GDM1 (cell line): ENCODE data around the gene WDR86.
A peak's percentile ranks its signal among the peaks of the same experiment; 100 is the strongest.

Experiments
- DNase-seq: peaks from one replicate; lab custom pipeline; 2025; lab: John Stamatoyannopoulos, UW

WDR86 gene

DNA sequence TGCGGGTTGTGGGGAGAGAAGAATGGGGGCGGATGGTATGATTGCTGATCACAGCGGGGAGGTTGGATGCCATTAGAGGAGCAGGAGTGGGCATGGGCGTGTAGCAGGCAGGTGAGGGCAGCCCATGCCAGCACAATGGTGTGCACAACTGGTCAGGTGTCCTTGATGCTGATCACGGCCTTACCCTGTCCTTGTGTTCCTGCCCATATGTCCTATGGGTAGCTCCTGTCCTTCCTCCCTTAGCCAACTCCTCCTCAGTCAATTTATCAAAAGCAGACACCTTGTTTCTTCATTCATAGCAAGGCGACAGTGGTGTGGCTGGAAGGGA is 30.7 kb downstream of the WDR86 start:
- DNase-seq: no peak

DNA sequence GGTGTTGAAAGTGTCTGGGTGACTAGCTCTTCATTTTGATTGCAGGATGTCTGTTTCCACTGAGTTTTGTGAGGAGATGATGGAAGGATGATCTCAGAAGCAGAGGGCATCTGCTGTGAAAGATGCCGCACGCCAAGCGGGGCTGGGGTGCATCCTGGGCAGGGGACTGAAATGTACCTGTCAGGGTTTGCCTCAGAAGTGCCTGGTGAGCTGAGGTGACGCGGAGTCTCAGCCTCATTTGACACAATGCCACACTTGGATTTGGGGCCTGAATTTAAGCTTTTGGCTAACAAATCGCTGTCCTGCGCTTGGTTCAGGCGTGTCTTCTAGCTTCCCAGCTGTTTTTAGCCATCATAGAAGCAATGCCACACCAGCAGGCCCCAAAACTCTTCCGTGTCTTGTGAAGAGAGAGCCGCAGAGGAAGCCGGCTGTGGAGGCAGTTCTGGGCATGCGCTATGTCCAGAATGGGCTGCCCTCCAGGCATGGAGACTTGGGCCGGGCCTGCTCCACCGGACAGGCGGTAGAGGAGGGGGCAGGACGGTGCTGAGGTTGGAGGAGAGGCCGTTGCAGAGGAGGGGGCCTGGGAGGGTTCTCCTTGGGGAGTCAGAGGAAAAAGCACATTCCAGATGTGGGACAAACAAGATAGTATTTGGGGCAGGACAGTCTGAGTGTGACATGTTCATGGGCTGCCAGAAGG is 31.2 kb downstream of the WDR86 start:
- no peak for DNase-seq

DNA sequence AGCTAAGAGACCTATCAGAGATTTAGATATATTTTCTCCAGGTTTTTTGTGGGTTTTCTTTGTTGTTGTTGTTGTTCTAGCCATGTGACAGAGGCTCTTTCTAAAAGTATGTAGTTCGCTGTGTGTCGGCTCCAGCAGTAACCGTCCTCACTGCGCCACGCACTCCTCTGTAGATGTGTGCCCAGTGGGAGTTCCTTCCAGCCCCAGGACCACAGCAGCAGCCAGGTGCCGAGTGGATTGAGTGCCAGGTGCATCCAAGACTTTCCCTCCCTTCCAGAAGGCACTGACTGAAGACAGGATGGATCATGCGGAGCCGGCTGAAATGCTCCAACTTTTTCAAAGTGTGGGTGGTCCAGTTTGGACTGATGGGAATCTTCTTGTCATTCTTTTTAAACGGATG is 31.8 kb downstream of the WDR86 start:
- no peak for DNase-seq

DNA sequence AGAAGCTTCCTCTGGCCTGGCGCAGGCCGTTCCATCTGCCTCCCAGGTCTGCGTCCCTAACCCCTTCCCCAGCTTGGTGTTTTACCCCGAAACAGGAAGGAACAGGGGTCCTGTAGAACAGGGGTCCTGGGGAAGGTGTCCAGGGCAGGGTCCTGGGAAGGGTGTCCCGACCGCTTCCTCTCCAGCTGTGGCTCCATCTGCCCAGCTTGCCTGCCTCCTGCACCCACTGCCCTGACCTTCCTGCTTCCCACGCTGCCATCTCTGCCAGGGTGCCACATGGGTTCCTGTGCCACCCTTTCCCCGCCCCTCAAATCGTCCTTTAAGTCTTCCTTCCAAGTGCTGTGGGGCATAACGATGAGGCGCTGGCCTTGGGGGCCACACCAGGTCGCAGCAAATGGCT is 32.4 kb downstream of the WDR86 start:
- no peak for DNase-seq

DNA sequence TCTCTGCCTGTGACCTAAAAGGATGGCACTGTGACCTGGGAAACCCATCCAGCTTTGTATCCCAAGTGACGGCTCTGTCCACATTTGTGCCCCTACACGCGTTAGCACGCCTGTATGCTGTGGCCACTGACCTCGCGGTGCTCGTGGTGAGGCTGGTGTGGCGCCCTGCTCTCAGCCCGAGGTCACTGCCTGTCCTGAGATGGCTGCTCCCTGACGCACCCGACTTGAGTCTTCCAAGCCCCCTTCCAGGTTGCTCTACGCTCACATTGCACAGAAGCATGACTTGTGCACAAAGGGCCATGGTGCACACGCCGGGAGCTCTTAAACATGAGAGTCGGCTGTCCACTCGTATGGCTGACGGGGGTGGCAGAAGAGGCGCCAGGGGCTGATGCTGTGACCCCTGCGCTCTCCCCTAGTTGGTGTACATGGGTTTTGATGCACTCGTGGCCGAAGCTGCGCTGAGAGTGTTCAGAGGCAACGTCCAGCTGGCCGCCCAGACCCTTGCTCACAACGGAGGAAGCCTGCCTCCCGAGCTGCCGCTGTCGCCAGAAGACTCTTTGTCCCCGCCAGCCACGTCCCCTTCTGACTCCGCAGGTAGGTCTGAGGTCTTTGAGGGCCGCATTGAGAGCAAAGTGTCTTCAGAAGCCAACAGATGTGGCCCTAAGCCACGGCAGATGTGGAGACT is 33.5 kb downstream of the WDR86 start:
- DNase-seq: no peak

DNA sequence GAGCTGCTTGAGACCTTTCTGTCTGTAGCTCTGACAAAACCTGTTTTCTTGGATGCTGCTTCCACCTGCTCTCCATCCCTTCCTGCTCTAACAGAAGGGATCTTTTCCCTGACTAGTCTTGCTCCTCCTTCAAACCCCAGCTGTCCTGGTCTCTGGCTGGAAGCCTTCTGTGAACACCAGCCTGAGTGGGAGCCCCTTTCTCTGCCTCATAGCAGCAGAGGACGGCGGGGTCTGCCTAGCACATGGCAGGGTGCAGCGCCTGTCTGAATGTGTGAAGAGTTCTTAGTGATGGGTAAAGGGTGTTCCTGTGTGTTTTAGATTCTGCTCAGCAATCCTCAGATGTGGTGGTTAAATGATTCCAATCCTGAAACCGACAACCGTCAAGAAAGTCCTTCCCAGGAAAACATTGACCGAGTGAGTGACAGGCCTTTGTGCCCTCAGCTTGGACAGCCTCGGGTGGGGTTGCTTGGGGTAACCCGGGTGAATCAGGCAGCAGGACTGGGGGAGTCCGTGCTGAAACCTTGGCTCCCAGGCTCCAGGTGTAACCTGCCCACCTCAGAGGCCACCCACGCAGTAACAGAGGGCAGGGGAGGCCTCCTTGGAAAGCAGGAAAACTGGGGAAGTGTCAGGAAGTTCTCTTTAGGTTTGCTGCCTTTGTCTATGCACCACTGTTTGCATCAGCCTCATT is 34.2 kb downstream of the WDR86 start:
- DNase-seq: no peak

DNA sequence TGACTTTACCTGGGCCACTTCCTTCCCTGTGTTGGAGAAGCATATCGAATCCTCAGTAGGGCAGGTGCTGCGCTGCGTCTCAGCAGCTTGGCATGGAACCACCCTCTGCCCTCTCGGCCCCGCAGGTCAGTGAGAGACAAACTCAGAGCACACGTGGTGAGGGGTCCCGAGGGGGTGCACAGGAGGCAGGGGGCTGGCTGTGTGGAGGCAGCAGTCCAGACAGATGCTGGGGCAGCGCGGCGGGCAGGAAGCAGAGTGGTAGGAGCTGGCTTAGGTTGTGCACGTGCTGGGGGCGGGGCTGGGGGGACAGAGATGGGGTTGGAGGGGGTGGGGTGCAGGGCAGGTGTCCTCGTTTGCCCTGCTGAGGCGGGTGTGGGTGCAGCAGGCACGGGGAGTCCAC is 35.1 kb downstream of the WDR86 start:
- DNase-seq: no peak

DNA sequence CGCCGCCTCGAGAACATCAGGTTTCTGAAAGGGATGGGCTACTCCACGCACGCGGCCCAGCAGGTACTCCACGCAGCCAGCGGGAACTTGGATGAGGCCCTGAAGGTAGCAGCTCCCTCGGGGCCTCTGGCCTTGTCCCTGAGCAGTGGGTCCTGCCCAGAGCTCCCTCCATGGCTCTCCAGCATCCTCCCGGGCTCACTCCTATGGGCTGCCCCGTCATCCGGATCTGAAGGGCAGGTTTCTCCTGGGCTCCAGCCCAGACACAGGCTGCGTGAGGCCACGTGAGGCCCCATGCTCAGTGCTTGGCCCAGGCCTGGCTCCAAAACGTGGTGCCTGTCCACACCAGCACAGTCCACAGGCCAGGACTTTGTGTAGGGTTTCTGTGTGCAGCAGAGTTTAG is 35.7 kb downstream of the WDR86 start:
- no peak for DNase-seq

DNA sequence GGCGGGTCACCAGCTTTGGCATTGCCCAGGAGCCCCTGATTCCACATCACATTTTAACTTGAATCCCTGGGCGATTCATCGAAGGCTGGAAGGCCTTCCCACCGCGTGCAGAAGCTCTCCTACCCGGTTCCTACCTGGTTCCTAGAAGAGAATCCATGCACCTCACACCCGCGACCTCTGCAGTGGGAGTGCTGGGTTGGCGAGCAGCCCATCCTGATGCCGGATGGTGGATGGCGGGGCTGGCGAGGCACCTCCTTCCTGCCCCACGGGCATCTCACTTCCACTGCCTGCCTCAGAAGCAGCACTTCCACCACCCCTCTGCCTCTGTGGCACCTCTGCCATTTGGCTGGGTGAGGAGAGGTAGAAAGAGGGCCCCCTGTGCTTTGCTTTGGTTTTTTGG is 36.2 kb downstream of the WDR86 start:
- DNase-seq: no peak

DNA sequence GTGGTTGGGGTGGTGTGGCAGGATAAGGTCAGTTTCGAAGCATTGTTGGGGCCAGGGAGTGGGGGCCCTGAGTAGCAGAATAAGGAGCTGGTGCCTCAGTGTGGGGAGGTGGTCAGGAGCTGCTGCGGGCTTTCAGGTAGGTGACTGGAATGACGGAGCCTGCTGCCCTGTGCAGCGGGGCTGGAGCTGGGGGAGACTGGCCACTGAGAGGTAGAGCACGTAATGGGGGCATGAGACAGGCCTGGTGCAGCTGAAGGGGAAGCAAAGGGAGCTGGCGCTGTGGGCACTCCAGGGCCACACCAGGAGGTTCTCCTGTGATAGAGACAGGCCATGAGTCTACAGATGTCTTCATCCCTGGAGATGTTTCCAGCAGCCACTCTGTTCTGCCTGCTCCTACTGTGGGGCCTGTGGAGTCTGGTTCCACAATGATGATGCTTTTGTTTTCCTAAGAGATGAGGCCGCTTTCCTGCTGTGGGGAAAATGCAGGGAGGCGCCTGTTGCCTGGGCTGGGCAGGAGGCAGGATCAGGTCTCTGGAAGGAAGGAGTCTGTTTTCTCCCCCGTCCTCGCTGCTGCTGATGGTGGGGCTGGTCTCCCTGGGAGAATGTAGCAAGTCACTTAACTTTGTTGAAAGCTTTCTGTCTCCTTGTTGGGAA is 37.1 kb downstream of the WDR86 start:
- DNase-seq: no peak

DNA sequence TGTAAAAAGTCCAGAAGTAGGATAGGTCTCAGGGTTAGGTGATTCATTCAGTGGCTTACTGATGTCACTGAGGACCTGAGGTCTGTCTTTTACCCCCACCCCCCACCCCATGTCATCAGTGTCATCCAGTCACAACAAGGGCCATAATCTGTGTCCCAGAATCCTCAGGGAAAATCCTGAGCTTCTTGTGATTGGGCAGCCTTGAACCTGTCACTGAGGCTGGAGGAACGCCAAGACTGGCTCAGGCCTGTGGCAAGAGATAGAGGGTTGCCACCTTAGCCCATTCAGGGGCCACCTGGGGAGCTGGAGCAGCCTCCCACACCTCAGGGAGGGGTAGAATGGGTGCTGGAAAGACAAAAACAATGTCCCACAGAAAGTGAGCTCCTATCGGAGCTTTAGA is 38.6 kb downstream of the WDR86 start:
- DNase-seq: no peak

DNA sequence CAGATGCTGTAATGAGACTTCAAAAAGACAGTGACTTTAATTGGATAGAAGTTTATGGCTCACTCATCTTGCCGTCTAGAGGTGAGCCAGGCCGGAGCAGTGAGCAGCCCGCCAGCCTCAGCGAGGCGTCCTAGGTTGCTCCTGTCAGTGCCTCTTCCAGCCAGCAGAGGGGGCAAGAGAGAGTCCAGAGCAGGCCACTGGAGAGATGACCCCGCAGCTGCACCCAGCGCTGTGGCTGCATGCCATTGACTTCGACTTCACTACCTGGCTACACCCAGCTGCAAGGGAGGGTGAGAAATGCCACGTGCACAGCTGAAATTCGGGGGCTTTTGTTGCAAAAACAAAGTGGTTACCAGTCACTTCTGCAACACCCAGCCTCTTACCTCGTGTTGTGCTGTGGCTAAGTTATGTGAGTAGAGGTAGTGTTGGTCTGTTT is 41.7 kb downstream of the WDR86 start:
- peak; percentile 31 for DNase-seq

DNA sequence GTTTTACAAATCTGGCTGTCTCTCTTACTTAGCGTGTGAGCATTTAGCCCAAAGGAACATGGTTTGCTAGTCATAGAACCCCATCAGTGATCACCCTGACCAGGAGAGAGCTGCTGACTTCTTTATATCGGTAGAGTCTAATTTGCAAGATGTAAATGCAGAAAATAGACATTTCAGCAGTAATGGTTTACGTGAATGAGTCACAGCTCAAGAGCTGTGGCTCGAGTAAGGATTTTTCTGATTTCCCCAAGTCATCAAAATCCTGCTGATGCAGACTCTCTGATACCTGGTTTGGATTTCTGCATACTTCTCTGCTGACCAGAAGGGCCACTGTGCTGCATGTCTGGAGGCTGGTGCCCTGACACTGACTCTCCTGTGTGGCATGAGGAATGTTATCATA is 42.6 kb downstream of the WDR86 start:
- DNase-seq: no peak

DNA sequence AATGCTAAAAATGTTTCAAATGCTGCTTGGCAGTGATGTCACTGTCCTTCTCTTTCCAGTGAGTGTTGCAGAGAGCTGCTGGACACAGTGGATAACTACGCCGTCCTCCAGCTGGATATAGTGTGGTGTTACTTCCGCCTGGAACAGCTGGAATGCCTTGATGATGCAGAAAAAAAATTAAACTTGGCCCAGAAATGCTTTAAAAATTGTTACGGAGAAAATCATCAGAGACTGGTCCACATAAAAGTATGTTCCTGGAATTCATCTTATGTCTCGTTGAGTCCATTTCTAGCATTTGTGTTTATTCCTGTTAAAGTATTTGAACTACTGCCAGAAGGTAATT is 43.0 kb downstream of the WDR86 start:
- no peak for DNase-seq

DNA sequence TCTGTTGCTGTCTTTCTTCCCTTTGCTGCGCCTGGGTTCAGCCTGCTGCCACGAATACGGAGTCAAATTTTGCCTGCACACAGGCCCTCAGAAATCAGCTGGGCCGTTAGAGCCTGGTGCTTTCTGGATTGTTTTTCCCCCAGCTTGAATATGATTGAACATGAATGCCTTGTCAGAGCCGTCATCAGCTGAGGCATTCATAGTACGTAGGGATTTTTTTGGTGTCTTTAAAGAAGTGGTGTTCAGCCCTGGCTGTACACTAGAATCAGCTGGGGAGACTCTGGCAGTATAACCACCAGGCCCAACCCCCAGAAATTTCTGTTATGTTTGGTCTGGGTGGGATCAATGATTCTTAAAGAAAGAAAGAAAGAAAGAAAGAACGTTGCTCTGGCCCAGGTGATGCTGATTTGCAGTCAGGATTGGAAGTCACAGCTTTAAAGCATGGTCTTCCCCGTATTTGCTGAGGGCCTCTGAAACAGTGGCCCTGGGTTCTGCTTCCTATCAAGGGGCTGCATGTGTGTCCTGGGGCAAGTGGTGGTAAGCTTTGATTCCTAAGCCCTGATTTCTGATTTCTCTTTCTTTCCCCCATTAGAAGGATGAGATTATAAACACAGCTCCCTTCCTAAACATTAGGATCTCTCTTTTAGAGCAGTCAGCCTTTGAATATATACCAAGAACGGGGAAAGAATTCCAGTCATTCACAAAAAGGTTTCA is 43.5 kb downstream of the WDR86 start:
- no peak for DNase-seq

DNA sequence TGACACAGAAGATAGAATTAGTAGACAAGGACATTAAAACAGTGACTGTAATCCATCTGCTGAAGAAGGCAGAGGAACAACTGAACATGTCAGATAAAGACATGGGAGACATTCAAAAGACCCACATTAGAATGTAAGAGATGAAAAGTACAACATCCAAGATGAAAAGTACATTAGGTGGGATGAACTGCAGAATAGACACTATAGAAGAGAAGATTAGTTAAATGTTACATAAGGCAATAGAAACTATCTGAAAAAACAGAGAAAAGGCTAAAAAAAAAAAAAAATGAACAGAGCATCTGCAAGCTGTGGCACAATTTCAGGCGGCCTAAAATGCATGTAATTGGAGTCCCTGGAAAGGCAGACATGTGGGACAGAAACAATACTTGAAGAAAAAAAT is 46.7 kb downstream of the WDR86 start:
- DNase-seq: no peak

DNA sequence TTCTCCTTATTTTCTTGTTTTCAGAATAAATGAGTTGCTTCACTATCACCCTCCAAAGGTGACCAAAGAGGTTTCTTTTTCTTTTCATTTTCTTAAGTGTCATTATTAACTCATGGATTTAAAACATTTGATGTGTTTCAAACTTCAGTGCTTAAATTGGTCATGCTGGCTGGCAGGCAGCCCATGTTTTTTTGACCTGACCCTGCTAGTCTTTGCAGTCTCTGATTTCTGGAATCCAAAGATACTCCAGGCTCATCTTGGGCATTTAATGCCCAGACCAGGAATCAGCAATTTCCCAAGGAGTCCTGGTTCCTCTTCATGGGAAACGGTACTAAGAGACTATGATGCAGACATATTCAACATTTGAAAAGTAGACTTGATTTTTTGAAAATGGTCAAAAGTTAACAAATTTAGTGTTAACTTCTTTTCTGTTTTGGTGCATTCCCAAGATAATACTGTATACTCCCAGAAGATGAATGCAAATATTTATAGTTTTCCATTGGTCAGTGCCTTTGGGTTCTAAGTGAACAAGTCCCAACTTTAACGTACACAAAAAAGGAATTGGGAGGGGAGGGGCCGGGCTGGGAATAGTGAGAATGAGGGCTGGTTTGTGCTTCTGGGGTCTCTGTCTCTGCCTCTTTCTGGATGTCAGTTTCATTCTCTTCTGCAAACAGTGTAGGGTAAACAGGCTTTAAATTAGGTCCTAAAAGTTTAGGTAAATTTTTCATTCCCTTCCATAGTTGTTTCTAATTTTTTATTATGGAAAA is 48.5 kb downstream of the WDR86 start:
- DNase-seq: no peak

DNA sequence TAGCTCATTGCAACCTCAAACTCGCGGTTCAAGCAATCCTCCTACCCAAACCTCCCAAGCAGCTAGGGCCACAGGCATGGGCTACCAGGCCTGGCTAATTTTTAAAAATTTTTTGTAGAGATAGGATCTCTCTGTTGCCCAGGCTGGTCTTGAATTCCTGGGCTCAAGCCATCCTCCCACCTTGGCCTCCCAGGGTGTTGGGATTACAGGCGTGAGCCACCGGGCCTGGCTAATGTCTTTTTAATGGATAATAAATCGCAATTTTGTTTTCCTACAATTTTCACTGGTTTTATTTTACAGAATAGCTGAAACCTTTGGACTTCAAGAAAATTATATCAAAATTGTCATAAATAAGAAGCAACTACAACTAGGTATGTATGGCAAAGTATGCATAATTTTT is 57.3 kb downstream of the WDR86 start:
- DNase-seq: no peak

DNA sequence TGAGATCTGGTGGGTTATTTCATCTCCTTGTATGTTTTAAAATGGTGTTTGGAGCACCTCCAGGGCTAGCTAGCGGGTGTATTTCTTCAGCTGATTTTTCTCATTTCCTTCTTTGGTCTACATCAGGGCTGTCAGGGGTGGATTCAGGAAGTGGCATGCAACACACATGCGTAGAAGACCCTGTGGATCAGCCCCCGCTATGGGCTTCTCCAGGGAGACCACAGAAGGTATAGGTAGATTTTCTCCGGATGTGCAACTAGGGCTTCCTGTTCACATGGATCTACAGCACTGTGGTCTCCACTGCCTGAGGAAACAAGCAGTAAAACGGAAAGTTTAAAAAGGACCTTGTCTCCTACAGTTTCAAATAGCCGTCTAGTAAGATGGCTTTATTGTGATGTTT is 57.9 kb downstream of the WDR86 start:
- DNase-seq: peak; percentile 81

DNA sequence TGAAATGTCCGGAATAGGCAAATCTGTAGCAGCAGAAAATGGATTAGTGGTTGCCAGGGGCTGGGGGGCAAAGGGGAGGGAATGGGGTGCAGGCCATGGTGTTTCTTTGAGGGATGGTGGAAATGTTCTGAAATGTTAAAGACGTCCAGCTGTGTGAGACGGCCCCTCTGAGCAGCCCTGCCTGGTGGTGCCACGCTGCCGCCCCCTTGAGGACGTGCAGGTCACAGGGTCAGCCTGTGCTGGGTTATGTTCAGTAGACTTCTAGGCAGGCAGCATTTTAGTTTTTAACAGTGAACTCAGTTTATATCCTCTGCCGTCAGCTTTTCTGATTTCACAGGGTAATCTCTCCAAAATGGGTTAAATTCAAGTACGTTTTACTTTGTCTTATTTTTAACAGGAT is 58.8 kb downstream of the WDR86 start:
- DNase-seq: no peak

DNA sequence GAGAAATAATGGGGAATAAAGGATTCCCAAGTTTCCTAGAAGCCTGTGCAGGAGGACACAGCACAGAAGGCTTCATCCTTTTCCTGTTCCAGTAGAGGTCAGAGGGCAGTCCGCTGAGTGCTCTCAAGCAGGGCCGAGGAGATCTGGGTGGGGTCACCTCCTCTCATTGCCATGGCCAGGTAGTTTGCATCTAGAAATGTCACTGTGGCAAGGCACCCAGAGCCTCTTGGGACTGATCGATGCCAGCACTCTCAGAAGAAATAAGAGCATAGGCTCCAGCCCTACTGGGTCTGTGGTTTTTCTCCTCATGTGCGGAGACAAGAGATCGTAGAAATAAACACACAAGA is 60.4 kb downstream of the WDR86 start:
- DNase-seq: no peak

DNA sequence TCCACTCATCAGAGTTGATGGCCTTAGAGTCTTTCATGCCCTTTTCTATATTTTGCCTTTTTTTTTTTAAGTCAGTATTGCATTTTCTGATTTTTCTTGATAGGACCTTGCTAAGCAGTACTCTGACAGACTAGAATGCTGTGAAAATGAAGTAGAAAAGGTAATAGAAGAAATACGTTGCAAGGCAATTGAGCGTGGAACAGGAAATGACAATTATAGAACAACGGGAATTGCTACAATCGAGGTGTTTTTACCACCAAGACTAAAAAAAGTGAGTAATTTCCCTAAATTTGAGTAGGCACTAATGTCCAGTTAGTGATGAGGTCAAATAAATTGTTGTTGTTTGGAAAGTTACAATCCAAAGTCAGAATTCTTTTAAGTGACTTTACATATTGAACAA is 60.9 kb downstream of the WDR86 start:
- no peak for DNase-seq
